ENCODE data around the gene WFIKKN1.

GRCh38 chr16:621526-622105 is 9.2 kb upstream of the WFIKKN1 start:
- TF ChIP-seq POLR2AphosphoS5 (IDR thresholded peaks at IDR 0.05; ENCODE audit: low read depth, low read length) (no peak), RFX1 (IDR thresholded peaks at IDR 0.05) (no peak), SIX4 (CRISPR knock-in tag; IDR thresholded peaks at IDR 0.05) (no peak), SMYD3 (CRISPR knock-in tag; IDR thresholded peaks at IDR 0.05) (no peak), GATAD2A (CRISPR knock-in tag; IDR thresholded peaks at IDR 0.05) (no peak), YEATS4 (CRISPR knock-in tag; IDR thresholded peaks at IDR 0.05; ENCODE audit: borderline replicate concordance) (no peak), ZBTB20 (CRISPR knock-in tag; IDR thresholded peaks at IDR 0.05; ENCODE audit: borderline replicate concordance, low read depth) (no peak), ZBTB33 (CRISPR knock-in tag; IDR thresholded peaks at IDR 0.05) (no peak), CEBPB (IDR thresholded peaks at IDR 0.05; ENCODE audit: borderline replicate concordance, low read depth, low read length) (no peak), IRF9 (CRISPR knock-in tag; IDR thresholded peaks at IDR 0.05; ENCODE audit: borderline replicate concordance) (no peak), RFX5 (IDR thresholded peaks at IDR 0.05; ENCODE audit: low read depth, low read length) (no peak), HNRNPUL1 (IDR thresholded peaks at IDR 0.05; ENCODE audit: low read depth, low read length) (no peak), CBX5 (CRISPR knock-in tag; IDR thresholded peaks at IDR 0.05; ENCODE audit: borderline replicate concordance) (no peak)
